ENCODE data around the gene RPS27A. TPM values are rescaled to one million over a fixed set of nuclear protein-coding genes. Genes with fewer than 3 reads are reported as not detected.
"Not testable (repeated sequence)": the region's sequence is repeated elsewhere in the genome, so short reads cannot be mapped to it uniquely, and the experiment has no call there.

Gene RPS27A
- total RNA-seq, 4 donors from 2014 or later: 798 to 1,730 (median 1,241) TPM

GRCh38 chr2:55247025-55247424 lies 14.5 kb downstream of the RPS27A start:
- no peak for DNase-seq (ENCODE audit: low spot score in 2 of 2)
- TF ChIP-seq, protein P1, sequence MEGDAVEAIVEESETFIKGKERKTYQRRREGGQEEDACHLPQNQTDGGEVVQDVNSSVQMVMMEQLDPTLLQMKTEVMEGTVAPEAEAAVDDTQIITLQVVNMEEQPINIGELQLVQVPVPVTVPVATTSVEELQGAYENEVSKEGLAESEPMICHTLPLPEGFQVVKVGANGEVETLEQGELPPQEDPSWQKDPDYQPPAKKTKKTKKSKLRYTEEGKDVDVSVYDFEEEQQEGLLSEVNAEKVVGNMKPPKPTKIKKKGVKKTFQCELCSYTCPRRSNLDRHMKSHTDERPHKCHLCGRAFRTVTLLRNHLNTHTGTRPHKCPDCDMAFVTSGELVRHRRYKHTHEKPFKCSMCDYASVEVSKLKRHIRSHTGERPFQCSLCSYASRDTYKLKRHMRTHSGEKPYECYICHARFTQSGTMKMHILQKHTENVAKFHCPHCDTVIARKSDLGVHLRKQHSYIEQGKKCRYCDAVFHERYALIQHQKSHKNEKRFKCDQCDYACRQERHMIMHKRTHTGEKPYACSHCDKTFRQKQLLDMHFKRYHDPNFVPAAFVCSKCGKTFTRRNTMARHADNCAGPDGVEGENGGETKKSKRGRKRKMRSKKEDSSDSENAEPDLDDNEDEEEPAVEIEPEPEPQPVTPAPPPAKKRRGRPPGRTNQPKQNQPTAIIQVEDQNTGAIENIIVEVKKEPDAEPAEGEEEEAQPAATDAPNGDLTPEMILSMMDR (IDR thresholded peaks at IDR 0.05): no peak
- TF ChIP-seq POLR2A (IDR thresholded peaks at IDR 0.05) (no peak), EP300 (IDR thresholded peaks at IDR 0.05) (no peak)
- H3K27me3 ChIP-seq: no peaks in the 10 kb centered on the region
- H3K27ac ChIP-seq: no peak overlapping the region
- H3K4me3 ChIP-seq: no peak overlapping the region
- WGBS, 2 donors: 75 to 96% methylated on average over 5 of the region's 5 CpGs
- peaks cover 0 to 91% (median 0%) of the 10 kb centered on the region in 3 donors for H3K36me3 ChIP-seq
- no peaks in the 10 kb centered on the region for H3K4me1 ChIP-seq
- no peaks in the 10 kb centered on the region for H3K9me3 ChIP-seq

- Histone ChIP-seq H3K4me1 (no peaks in the 10 kb centered on the region), H3K9me3 (no peaks in the 10 kb centered on the region), H3K27ac (no peak overlapping the region), H3K36me3 (peaks cover 0 to 86% (median 0%) of the 10 kb centered on the region in 3 donors), H3K27me3 (no peaks in the 10 kb centered on the region), H3K4me3 (no peak overlapping the region)
- TF ChIP-seq, protein P1 (IDR thresholded peaks at IDR 0.05): no peak
- TF ChIP-seq POLR2A (IDR thresholded peaks at IDR 0.05) (no peak), EP300 (IDR thresholded peaks at IDR 0.05) (no peak)
- 82% methylated on average over 3 of the region's 3 CpGs for WGBS, 2 donors
- no peak for DNase-seq (ENCODE audit: low spot score in 2 of 2)
Observed at GRCh38 chr2:55252832-55253231, 20.3 kb downstream of the RPS27A start.

- not testable (repeated sequence) for H3K27me3 ChIP-seq; DNase-seq (ENCODE audit: low spot score in 2 of 2); H3K27ac ChIP-seq; H3K9me3 ChIP-seq; H3K4me3 ChIP-seq; H3K4me1 ChIP-seq
- WGBS, 2 donors: 82 to 83% methylated on average over 3 of the region's 3 CpGs
- peaks cover 7 to 90% (median 9%) of the 10 kb centered on the region in 3 donors for H3K36me3 ChIP-seq
Observed at GRCh38 chr2:55259586-55259985, 27.1 kb downstream of the RPS27A start.

- WGBS, 2 donors: 17 to 22% methylated on average over 13 of the region's 13 CpGs
- peak overlapping the region; percentile 77 to 89 (median 82) for H3K27ac ChIP-seq
- peaks cover 0 to 15% (median 12%) of the 10 kb centered on the region in 4 donors for H3K4me1 ChIP-seq
- DNase-seq (ENCODE audit: low spot score in 2 of 2): no peak
- no peaks in the 10 kb centered on the region for H3K9me3 ChIP-seq
- H3K4me3 ChIP-seq: peak overlapping the region; percentile 59 to 69 (median 62)
- peaks cover 2 to 39% (median 4%) of the 10 kb centered on the region in 3 donors for H3K36me3 ChIP-seq
- H3K27me3 ChIP-seq: no peaks in the 10 kb centered on the region
- no peak for TF ChIP-seq POLR2A (IDR thresholded peaks at IDR 0.05)
- TF ChIP-seq, protein P1 (IDR thresholded peaks at IDR 0.05): no peak
- no peak for TF ChIP-seq EP300 (IDR thresholded peaks at IDR 0.05)
Observed at GRCh38 chr2:55268288-55268906, 35.9 kb downstream of the RPS27A start.

DNA sequence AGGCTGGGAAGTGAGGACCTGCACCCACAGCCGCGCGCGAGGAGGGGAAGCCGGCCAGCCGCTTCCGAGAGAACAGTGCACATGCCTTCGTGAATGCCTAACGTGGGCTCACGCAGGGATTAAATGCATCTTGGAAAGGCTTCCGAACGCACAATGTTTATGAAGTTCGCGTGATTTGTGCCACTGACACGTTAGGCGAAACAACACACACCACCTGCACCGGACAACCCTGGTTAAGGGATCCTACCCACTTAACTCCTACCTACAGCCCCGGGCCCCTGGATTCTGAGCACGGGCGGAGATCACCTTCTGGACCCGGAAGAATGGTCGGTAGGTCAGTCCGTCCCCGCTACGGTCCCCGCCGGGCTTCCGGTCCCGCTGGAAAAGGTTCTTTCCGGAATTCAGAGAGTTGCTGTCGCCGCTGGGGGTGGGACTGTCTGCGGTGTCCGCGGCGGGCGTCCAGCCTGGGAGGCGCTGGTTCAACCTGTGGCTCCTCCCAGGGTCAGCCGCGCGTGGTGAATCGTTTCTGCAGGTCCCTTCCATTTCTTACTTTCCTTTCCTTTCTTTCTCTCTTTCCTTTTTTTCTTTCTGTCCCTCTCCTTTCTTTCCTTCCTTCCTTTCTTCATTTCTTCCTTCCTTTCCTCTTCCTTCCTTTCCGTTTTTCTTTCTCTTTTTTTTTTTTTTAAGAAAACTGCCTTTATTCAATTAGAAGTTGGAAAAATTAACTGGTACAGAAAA lies 36.6 kb downstream of the RPS27A start, which contains the start of gene MTIF2:
Gene MTIF2, minus strand, starts transcription at position 325 of the 738 bp plus-strand sequence. CDS start 5,373 bp downstream, outside the sequence.
- peak within 1 kb of the TSS; percentile 77 to 89 (median 82) for H3K27ac ChIP-seq
- 0 to 1% methylated on average over 37 to 43 of the region's 43 CpGs for WGBS, 2 donors
- H3K4me1 ChIP-seq: peaks cover 0 to 15% (median 12%) of the 10 kb centered on the region in 4 donors
- peak; percentile 89 to 91 for DNase-seq (ENCODE audit: low spot score in 2 of 2)
- TF ChIP-seq EP300 (IDR thresholded peaks at IDR 0.05): peak in 1 of 2 donors; percentile 89
- TF ChIP-seq POLR2A (IDR thresholded peaks at IDR 0.05): peak; percentile 37 to 41
- TF ChIP-seq, protein P1 (IDR thresholded peaks at IDR 0.05): peak in 2 of 5 experiments; percentile 24 to 35
- H3K27me3 ChIP-seq: no peaks in the 10 kb centered on the region
- peaks cover 0 to 32% (median 0%) of the 10 kb centered on the region in 3 donors for H3K36me3 ChIP-seq
- no peaks in the 10 kb centered on the region for H3K9me3 ChIP-seq
- H3K4me3 ChIP-seq: peak within 1 kb of the TSS; percentile 59 to 69 (median 62)
